Body of pancreas (tissue), 4 donors: ENCODE measurements around the gene MBD6. TPM values are rescaled to one million over a fixed set of nuclear protein-coding genes. Genes with fewer than 3 reads are reported as not detected.
"Not testable (repeated sequence)": the region's sequence is repeated elsewhere in the genome, so short reads cannot be mapped to it uniquely, and the experiment has no call there.

Source experiments
- ATAC-seq: fragments of 150-250 bp; one replicate; pipeline ENCODE4 v1.9.1; 2016
- DNase-seq, 4 donors: peaks; one replicate each; pipeline ENCODE4 v3.0.0-alpha.2; 2019
- H3K27ac ChIP-seq, 4 donors: fragments of 200-600 bp; sonication (generic); 1 replicate in 3 of 4; 2 replicates in 1 of 4; pipeline versions ENCODE4 v1.5.1 to v1.6.1; 2016 to 2019; ENCODE audit warnings: mild to moderate bottlenecking in 1 of 4, mixed read lengths in 1 of 4, moderate library complexity in 1 of 4
- H3K27me3 ChIP-seq, 2 donors: fragments of 200-600 bp; sonication (generic); one replicate each; pipeline ENCODE4 v1.6.0; 2016; ENCODE audit warnings: mild to moderate bottlenecking in 1 of 2
- H3K36me3 ChIP-seq, 2 donors: fragments of 200-600 bp; sonication (generic); replicated peaks in 1 of 2; 2 replicates each; pipeline ENCODE4 v1.5.1; 2016; ENCODE audit warnings: low read depth in 2 of 2; ENCODE audit not compliant: insufficient read depth in 1 of 2
- H3K4me1 ChIP-seq: fragments of 200-600 bp; sonication (generic); one replicate; pipeline ENCODE4 v1.6.0; 2016
- H3K4me3 ChIP-seq, 2 donors: fragments of 200-600 bp; sonication (generic); 1 replicate in 1 of 2; 2 replicates in 1 of 2; pipeline ENCODE4 v1.5.1; 2016 to 2019
- H3K9me3 ChIP-seq, 3 donors: fragments of 200-600 bp; sonication (generic); 1 replicate in 2 of 3; 2 replicates in 1 of 3; pipeline ENCODE4 v1.5.1; 2016
- POLR2A ChIP-seq, 3 donors: fragments of 450-650 bp; IDR thresholded peaks; one replicate each; pipeline ENCODE4 v1.6.1; 2016; ENCODE audit warnings: antibody characterized with exemption in 3 of 3, mild to moderate bottlenecking in 2 of 3
- WGBS, 2 donors: methylation state at CpG; one replicate each; pipeline ENCODE4 v1.1.5; 2017; 5-methylcytosine and 5-hydroxymethylcytosine counted together
- intact Hi-C: fragments of 100-400 bp; cut with DNase I; formaldehyde crosslinking; loops from one replicate; pipeline ENCODE4 v1.15.1; 2023
- total RNA-seq, 2 donors: library from RNA; depleted of rRNA; stranded (reverse); fragments of >200 nt; gene quantifications; one replicate each; pipeline ENCODE4 v1.1.0, GENCODE V29; 2016
- TF ChIP-seq, protein P1 (sequence below), 7 experiments: fragments of 450-650 bp in 4 of 7; fragments of 200-600 bp in 3 of 7; sonication (generic) in 3 of 7; IDR thresholded peaks; one replicate each; pipeline ENCODE4 v1.5.1; 2016 to 2019; ENCODE audit warnings: antibody characterized with exemption in 7 of 7

MBD6 gene
- total RNA-seq, 2 donors from 2014 or later = 22.7 to 30.6 TPM

- H3K4me1 ChIP-seq = no peaks in the 10 kb centered on the region
- TF ChIP-seq, protein P1, sequence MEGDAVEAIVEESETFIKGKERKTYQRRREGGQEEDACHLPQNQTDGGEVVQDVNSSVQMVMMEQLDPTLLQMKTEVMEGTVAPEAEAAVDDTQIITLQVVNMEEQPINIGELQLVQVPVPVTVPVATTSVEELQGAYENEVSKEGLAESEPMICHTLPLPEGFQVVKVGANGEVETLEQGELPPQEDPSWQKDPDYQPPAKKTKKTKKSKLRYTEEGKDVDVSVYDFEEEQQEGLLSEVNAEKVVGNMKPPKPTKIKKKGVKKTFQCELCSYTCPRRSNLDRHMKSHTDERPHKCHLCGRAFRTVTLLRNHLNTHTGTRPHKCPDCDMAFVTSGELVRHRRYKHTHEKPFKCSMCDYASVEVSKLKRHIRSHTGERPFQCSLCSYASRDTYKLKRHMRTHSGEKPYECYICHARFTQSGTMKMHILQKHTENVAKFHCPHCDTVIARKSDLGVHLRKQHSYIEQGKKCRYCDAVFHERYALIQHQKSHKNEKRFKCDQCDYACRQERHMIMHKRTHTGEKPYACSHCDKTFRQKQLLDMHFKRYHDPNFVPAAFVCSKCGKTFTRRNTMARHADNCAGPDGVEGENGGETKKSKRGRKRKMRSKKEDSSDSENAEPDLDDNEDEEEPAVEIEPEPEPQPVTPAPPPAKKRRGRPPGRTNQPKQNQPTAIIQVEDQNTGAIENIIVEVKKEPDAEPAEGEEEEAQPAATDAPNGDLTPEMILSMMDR (IDR thresholded peaks at IDR 0.05) = no peak
- TF ChIP-seq POLR2A (IDR thresholded peaks at IDR 0.05) = no peak
- intact Hi-C loops = no loop called here
- no peak overlapping the region for H3K27ac ChIP-seq
- no peak overlapping the region for H3K4me3 ChIP-seq
- no peaks in the 10 kb centered on the region for H3K36me3 ChIP-seq
- no peak for DNase-seq
- no peak for ATAC-seq
- H3K9me3 ChIP-seq = no peaks in the 10 kb centered on the region
- H3K27me3 ChIP-seq = no peaks in the 10 kb centered on the region
- WGBS, 2 donors = 88 to 94% methylated on average over 2 of the region's 2 CpGs
Measured at GRCh38 chr12:57560516-57560915, 37.9 kb downstream of the MBD6 start.

GRCh38 chr12:57561117-57561516 lies 38.5 kb downstream of the MBD6 start:
- not testable (repeated sequence) for H3K4me3 ChIP-seq

DNA sequence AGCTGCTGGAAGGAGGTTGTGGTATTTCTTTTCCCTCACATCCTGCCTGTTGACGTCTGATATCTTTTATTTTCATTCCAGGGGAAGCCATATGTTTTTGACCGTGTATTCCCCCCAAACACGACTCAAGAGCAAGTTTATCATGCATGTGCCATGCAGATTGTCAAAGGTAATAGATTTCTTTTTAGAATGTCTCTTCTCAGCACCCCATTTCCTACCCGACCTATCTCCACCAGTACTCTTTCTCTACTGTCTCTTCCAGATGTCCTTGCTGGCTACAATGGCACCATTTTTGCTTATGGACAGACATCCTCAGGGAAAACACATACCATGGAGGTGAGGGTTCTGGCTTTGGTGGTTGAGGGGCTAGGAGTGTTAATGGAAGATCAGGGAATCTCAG lies 40.7 kb downstream of the MBD6 start:
- no peaks in the 10 kb centered on the region for H3K27me3 ChIP-seq
- H3K4me3 ChIP-seq = no peak overlapping the region
- no peak overlapping the region for H3K27ac ChIP-seq
- WGBS, 2 donors = 57 to 58% methylated on average over 4 of the region's 4 CpGs
- H3K4me1 ChIP-seq = no peaks in the 10 kb centered on the region
- ATAC-seq = no peak
- intact Hi-C loops = no loop called here
- no peaks in the 10 kb centered on the region for H3K9me3 ChIP-seq
- no peak for DNase-seq
- TF ChIP-seq, protein P1 (IDR thresholded peaks at IDR 0.05) = no peak
- no peak for TF ChIP-seq POLR2A (IDR thresholded peaks at IDR 0.05)
- H3K36me3 ChIP-seq = no peaks in the 10 kb centered on the region

More at GRCh38 chr12:57561117-57561516, 38.5 kb downstream of the MBD6 start:
- H3K9me3 ChIP-seq, DNase-seq, H3K27ac ChIP-seq, ATAC-seq, H3K36me3 ChIP-seq, H3K4me1 ChIP-seq, intact Hi-C loops, H3K27me3 ChIP-seq: not testable (repeated sequence)
- WGBS, 2 donors = 81 to 85% methylated on average over 1 of the region's 1 CpG

- WGBS, 2 donors = 70 to 78% methylated on average over 7 of the region's 7 CpGs
- ATAC-seq (no peak), DNase-seq (no peak)
- no peaks in the 10 kb centered on the region for H3K9me3 ChIP-seq
- H3K4me1 ChIP-seq = no peaks in the 10 kb centered on the region
- H3K27ac ChIP-seq = no peak overlapping the region
- TF ChIP-seq POLR2A (IDR thresholded peaks at IDR 0.05) = no peak
- TF ChIP-seq, protein P1 (IDR thresholded peaks at IDR 0.05) = no peak
- intact Hi-C loops = no loop called here
- no peak overlapping the region for H3K4me3 ChIP-seq
- H3K27me3 ChIP-seq = no peaks in the 10 kb centered on the region
- no peaks in the 10 kb centered on the region for H3K36me3 ChIP-seq
Measured at GRCh38 chr12:57564178-57564740, 41.6 kb downstream of the MBD6 start.

DNA sequence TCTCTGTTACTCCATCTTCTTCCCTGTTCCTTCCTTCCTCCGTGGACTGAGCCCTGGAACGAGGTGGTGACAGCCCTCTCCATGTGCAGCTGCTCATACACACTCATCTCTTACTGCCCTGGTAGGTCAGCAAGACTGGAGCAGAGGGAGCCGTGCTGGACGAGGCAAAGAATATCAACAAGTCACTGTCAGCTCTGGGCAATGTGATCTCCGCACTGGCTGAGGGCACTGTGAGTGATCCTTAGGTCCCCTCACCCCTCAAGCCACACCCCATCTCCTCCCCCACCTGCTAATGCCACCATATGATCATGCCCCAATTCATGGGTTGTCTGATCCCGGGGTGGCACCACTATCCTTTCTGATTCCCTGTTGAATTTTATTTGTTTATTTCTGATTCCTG lies 46.2 kb downstream of the MBD6 start:
- ATAC-seq = no peak
- TF ChIP-seq POLR2A (IDR thresholded peaks at IDR 0.05) = no peak
- TF ChIP-seq, protein P1 (IDR thresholded peaks at IDR 0.05) = no peak
- intact Hi-C loops = no loop called here
- 78 to 80% methylated on average over 4 to 6 of the region's 6 CpGs for WGBS, 2 donors
- Histone ChIP-seq H3K4me3 (no peak overlapping the region), H3K9me3 (no peaks in the 10 kb centered on the region), H3K27ac (no peak overlapping the region), H3K27me3 (no peaks in the 10 kb centered on the region), H3K4me1 (no peaks in the 10 kb centered on the region), H3K36me3 (no peaks in the 10 kb centered on the region)
- no peak for DNase-seq
